Ishikawa (cell line): ENCODE measurements around the gene EHHADH.

Experiments used
- CEBPB ChIP-seq: IDR thresholded peaks from 2 replicates; pipeline ENCODE4 v1.6.1; 2012
- CREB1 ChIP-seq: IDR thresholded peaks from 2 replicates; pipeline ENCODE4 v1.6.1; 2012; ENCODE audit warnings: low read depth
- EGR1 ChIP-seq: IDR thresholded peaks from 2 replicates; pipeline ENCODE4 v1.6.1; 2012
- EP300 ChIP-seq: IDR thresholded peaks from 2 replicates; pipeline ENCODE4 v1.6.1; 2012; ENCODE audit warnings: borderline replicate concordance
- MAX ChIP-seq: IDR thresholded peaks from 2 replicates; pipeline ENCODE4 v1.6.1; 2012
- RAD21 ChIP-seq: IDR thresholded peaks from 2 replicates; pipeline ENCODE4 v1.6.1; 2012; ENCODE audit warnings: low read depth
- REST ChIP-seq: IDR thresholded peaks from 2 replicates; pipeline ENCODE4 v1.6.1; 2012; ENCODE audit warnings: low read depth, mild to moderate bottlenecking
- TAF1 ChIP-seq: IDR thresholded peaks from 2 replicates; pipeline ENCODE4 v1.6.1; 2012; ENCODE audit warnings: low read depth, mild to moderate bottlenecking
- TEAD4 ChIP-seq: IDR thresholded peaks from 2 replicates; pipeline ENCODE4 v1.6.1; 2012
- USF1 ChIP-seq: IDR thresholded peaks from 2 replicates; pipeline ENCODE4 v1.6.1; 2012
- YY1 ChIP-seq: IDR thresholded peaks from 2 replicates; pipeline ENCODE4 v1.6.1; 2012; ENCODE audit warnings: low read depth
- ZBTB7A ChIP-seq: IDR thresholded peaks from 2 replicates; pipeline ENCODE4 v1.6.1; 2012; ENCODE audit warnings: low read depth

- no peak for TF ChIP-seq RAD21
- TF ChIP-seq TAF1, result no peak
- TF ChIP-seq CEBPB, result peak; percentile 70
- TF ChIP-seq REST, result no peak
- TF ChIP-seq MAX, result no peak
- TF ChIP-seq USF1, result no peak
- no peak for TF ChIP-seq ZBTB7A
- no peak for TF ChIP-seq TEAD4
- no peak for TF ChIP-seq EP300
- no peak for TF ChIP-seq YY1
- no peak for TF ChIP-seq CREB1
- TF ChIP-seq EGR1, result no peak
Observed at GRCh38 chr3:185195652-185196051, 58.2 kb downstream of the EHHADH start.
